A172 (cell line): Measurements from ENCODE around the gene GSTM2. TPM values are rescaled to one million over a fixed set of nuclear protein-coding genes. Genes with fewer than 3 reads are reported as not detected.

Experiments
- DNase-seq: peaks from one replicate; pipeline ENCODE4 v3.0.0-alpha.2; 2015; ENCODE audit warnings: low spot score
- total RNA-seq: library from RNA; depleted of rRNA; stranded (reverse); fragments of >200 nt; shearing (Covaris generic); gene quantifications from 2 replicates; pipeline ENCODE4 v1.2.3, GENCODE V29; 2014; rRNA removed

The GSTM2 gene
- total RNA-seq, 1 experiment from 2014 or later, result 8.9 TPM

- no peak for DNase-seq
Observed at GRCh38 chr1:109714661-109715372, 47.0 kb downstream of the GSTM2 start.

DNA sequence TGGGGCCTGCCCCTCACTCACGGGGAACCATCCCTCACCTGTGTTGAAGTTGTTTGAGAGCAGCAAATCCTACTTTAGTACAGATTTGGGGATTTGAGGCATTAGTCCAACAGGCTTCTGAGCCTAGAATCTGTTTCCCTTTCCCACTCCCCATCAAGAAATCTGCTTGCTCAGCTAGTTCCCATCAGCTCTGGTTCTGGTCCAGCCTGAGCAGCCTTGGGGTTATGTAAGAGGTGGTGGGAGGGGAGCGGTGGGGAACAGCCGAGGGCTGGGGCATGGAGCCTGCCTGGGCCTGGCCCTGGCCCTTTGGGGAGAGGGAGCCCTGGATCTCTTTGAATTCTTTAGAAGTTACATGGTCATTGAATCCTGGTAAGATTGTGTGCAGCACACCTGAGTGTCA is 48.3 kb downstream of the GSTM2 start:
- no peak for DNase-seq

- DNase-seq, result no peak
Observed at GRCh38 chr1:109716570-109717090, 48.8 kb downstream of the GSTM2 start.

DNA sequence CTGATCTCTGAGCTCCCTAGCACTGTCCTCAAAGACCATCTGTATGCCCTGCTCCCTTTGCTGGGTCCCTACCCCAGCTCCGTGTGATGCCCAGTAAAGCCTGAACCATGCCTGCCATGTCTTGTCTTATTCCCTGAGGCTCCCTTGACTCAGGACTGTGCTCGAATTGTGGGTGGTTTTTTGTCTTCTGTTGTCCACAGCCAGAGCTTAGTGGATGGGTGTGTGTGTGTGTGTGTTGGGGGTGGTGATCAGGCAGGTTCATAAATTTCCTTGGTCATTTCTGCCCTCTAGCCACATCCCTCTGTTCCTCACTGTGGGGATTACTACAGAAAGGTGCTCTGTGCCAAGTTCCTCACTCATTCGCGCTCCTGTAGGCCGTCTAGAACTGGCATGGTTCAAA is 49.9 kb downstream of the GSTM2 start:
- no peak for DNase-seq

GRCh38 chr1:109718495-109718894 is 50.6 kb downstream of the GSTM2 start:
- DNase-seq, result peak; percentile 42

GRCh38 chr1:109719337-109719837 is 51.5 kb downstream of the GSTM2 start:
- DNase-seq, result peak; percentile 43

GRCh38 chr1:109721042-109721441 is 53.2 kb downstream of the GSTM2 start:
- no peak for DNase-seq

GRCh38 chr1:109721971-109722370 is 54.1 kb downstream of the GSTM2 start:
- no peak for DNase-seq

DNA sequence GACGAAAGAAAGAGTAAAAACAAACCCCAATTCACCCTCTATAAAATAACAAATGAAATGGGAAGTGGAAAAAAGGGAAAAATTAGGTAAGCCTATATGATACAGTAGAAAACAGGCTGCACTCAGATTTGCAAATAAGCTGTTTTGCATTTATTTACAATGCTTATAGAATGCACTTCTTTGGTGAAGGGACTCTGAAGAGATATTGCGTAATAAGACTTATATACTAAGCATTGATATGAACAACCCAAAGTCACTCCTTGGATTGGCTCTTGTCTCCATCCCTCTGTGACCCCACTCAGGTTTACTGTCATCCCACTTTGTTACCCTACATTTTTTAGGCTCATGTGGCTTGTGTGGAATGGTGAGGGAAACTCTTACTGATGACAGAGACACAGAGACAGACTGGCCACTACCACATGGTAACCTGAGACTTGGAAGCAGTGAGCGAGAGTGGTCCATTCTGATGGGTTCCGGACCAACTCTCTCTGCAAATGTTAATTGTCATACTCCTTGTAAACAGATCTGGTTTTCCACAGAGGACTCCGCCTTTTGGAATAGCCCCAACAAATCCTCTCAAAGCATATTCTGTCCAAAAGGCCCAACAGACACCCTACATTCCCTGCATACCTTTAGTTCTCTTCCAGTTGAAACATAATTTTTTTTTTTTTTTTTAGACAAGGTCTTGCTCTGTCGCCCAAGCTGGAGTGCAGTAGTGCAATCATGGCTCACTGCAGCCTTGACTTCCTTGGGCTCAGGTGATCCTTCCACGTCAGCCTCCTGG is 55.2 kb downstream of the GSTM2 start:
- DNase-seq, result peak; percentile 21

Other genes starting within 250 kb of the GSTM2 start
- gene PSMA5, start 241.6 kb upstream of the GSTM2 start, total RNA-seq, result 142 and 190 TPM in 2 replicates
- gene SYPL2, start 201.5 kb upstream of the GSTM2 start, total RNA-seq, result 0.24 TPM in 1 of 2 replicates, not detected in the other
- gene ATXN7L2, start 184.2 kb upstream of the GSTM2 start, total RNA-seq, result 3.0 and 5.4 TPM in 2 replicates
- 5.4 and 5.7 TPM in 2 replicates for gene CYB561D1, start 174.0 kb upstream of the GSTM2 start, total RNA-seq
- 0.10 TPM in 1 of 2 replicates, not detected in the other for gene AMIGO1, start 158.3 kb upstream of the GSTM2 start, total RNA-seq
- not detected in 2 replicates for gene GPR61, start 128.2 kb upstream of the GSTM2 start, total RNA-seq
- 13.8 and 14.8 TPM in 2 replicates for gene GNAI3, start 119.4 kb upstream of the GSTM2 start, total RNA-seq
- gene GNAT2, start 48.4 kb upstream of the GSTM2 start, total RNA-seq, result 0.41 TPM in 1 of 2 replicates, not detected in the other
- 47.5 and 75.8 TPM in 2 replicates for gene AMPD2, start 48.2 kb upstream of the GSTM2 start, total RNA-seq
- 35.7 and 41.8 TPM in 2 replicates for gene GSTM4, start 12.0 kb upstream of the GSTM2 start, total RNA-seq
- not detected in 2 replicates for gene GSTM1, start 19.8 kb downstream of the GSTM2 start, total RNA-seq
- gene GSTM5, start 44.2 kb downstream of the GSTM2 start, total RNA-seq, result 0.03 TPM in 1 of 2 replicates, not detected in the other
- 40.8 and 49.2 TPM in 2 replicates for gene GSTM3, start 73.0 kb downstream of the GSTM2 start, total RNA-seq
- not detected in 2 replicates for gene EPS8L3, start 95.9 kb downstream of the GSTM2 start, total RNA-seq
- gene CSF1, start 242.8 kb downstream of the GSTM2 start, total RNA-seq, result 46.2 and 61.2 TPM in 2 replicates